GM23248 (cell line): Measurements from ENCODE around the gene MYRIP.

Experiments used
- EZH2 ChIP-seq: fragments of 200-600 bp; sonication (generic); IDR thresholded peaks from 2 replicates; pipeline ENCODE4 v1.6.1; 2018; ENCODE audit warnings: antibody characterized with exemption, mild to moderate bottlenecking; ENCODE audit not compliant: insufficient read depth, poor library complexity, severe bottlenecking
- EZH2phosphoT487 ChIP-seq: fragments of 200-600 bp; sonication (generic); IDR thresholded peaks from 2 replicates; pipeline ENCODE4 v1.6.1; 2018; ENCODE audit warnings: antibody characterized with exemption, moderate library complexity, mild to moderate bottlenecking, low read depth; ENCODE audit not compliant: insufficient read depth

- TF ChIP-seq EZH2 (no peak), EZH2phosphoT487 (no peak)
Measured at GRCh38 chr3:39812537-39812936, 3.1 kb downstream of the MYRIP start.
